Vagina (tissue), 2 donors: Measurements from ENCODE around the gene IQCF6. TPM values are rescaled to one million over a fixed set of nuclear protein-coding genes. Genes with fewer than 3 reads are reported as not detected.

Experiments
- DNase-seq, 2 donors: peaks; one replicate each; pipeline ENCODE4 v3.0.0-alpha.2; 2017; ENCODE audit errors: extremely low spot score in 2 of 2
- H3K27ac ChIP-seq: fragments of 200-600 bp; sonication (generic); one replicate; pipeline ENCODE4 v1.5.1; 2019
- H3K27me3 ChIP-seq: fragments of 200-600 bp; sonication (generic); one replicate; pipeline ENCODE4 v1.5.1; 2019
- H3K36me3 ChIP-seq, 2 donors: fragments of 200-600 bp; sonication (generic); one replicate each; pipeline ENCODE4 v1.5.1; 2017 to 2019
- H3K4me1 ChIP-seq: fragments of 200-600 bp; sonication (generic); one replicate; pipeline ENCODE4 v1.5.1; 2019
- H3K4me3 ChIP-seq, 2 donors: fragments of 200-600 bp; sonication (generic); 1 replicate in 1 of 2; 2 replicates in 1 of 2; pipeline ENCODE4 v1.5.1; 2016 to 2019
- H3K9me3 ChIP-seq: fragments of 200-600 bp; sonication (generic); one replicate; pipeline ENCODE4 v1.5.1; 2019
- CTCF ChIP-seq, 3 experiments: fragments of 450-650 bp in 2 of 3; fragments of 200-600 bp in 1 of 3; sonication (generic) in 1 of 3; IDR thresholded peaks; one replicate each; pipeline ENCODE4 v1.5.1; 2017 to 2019; ENCODE audit warnings: antibody characterized with exemption in 3 of 3, mild to moderate bottlenecking in 2 of 3, moderate library complexity in 2 of 3
- POLR2A ChIP-seq, 2 donors: fragments of 450-650 bp; IDR thresholded peaks; one replicate each; pipeline ENCODE4 v1.6.1; 2017; ENCODE audit warnings: antibody characterized with exemption in 2 of 2, mild to moderate bottlenecking in 2 of 2, moderate library complexity in 2 of 2
- POLR2AphosphoS5 ChIP-seq, 2 donors: sonication (generic); formaldehyde crosslinking; IDR thresholded peaks; one replicate each; pipeline ENCODE4 v1.9.0; 2017; ENCODE audit warnings: antibody characterized with exemption in 2 of 2, mild to moderate bottlenecking in 2 of 2, low read depth in 1 of 2; ENCODE audit not compliant: insufficient read depth in 1 of 2
- intact Hi-C: fragments of 100-400 bp; cut with DNase I; formaldehyde crosslinking; loops from one replicate; pipeline ENCODE4 v1.15.1; 2023
- total RNA-seq: library from RNA; depleted of rRNA; stranded (reverse); fragments of >200 nt; gene quantifications from one replicate; pipeline ENCODE4 v1.2.3, GENCODE V29; 2016

Gene IQCF6
- total RNA-seq, 1 donor from 2014 or later: not detected

GRCh38 chr3:51735950-51736349, 43.1 kb downstream of the IQCF6 start:
- intact Hi-C loops: no loop called here
- Histone ChIP-seq H3K27ac (no peak overlapping the region), H3K27me3 (no peaks in the 10 kb centered on the region), H3K4me1 (no peaks in the 10 kb centered on the region), H3K9me3 (no peaks in the 10 kb centered on the region), H3K4me3 (no peak overlapping the region), H3K36me3 (no peaks in the 10 kb centered on the region)
- TF ChIP-seq POLR2AphosphoS5 (IDR thresholded peaks at IDR 0.05; ENCODE audit: insufficient read depth in 1 of 2, low read depth in 1 of 2) (no peak), CTCF (IDR thresholded peaks at IDR 0.05) (no peak), POLR2A (IDR thresholded peaks at IDR 0.05) (no peak)
- no peak for DNase-seq

- Histone ChIP-seq H3K27me3 (no peaks in the 10 kb centered on the region), H3K4me3 (no peak overlapping the region), H3K9me3 (no peaks in the 10 kb centered on the region), H3K4me1 (no peaks in the 10 kb centered on the region), H3K27ac (no peak overlapping the region), H3K36me3 (no peaks in the 10 kb centered on the region)
- no peak for TF ChIP-seq POLR2AphosphoS5 (IDR thresholded peaks at IDR 0.05; ENCODE audit: insufficient read depth in 1 of 2, low read depth in 1 of 2)
- no peak for TF ChIP-seq POLR2A (IDR thresholded peaks at IDR 0.05)
- no peak for TF ChIP-seq CTCF (IDR thresholded peaks at IDR 0.05)
- intact Hi-C loops: no loop called here
- DNase-seq: no peak
Measured at GRCh38 chr3:51735039-51735438, 44.0 kb downstream of the IQCF6 start.

- no peak for TF ChIP-seq POLR2AphosphoS5 (IDR thresholded peaks at IDR 0.05; ENCODE audit: insufficient read depth in 1 of 2, low read depth in 1 of 2)
- no peak for TF ChIP-seq CTCF (IDR thresholded peaks at IDR 0.05)
- Histone ChIP-seq H3K4me3 (no peak overlapping the region), H3K4me1 (no peaks in the 10 kb centered on the region), H3K36me3 (no peaks in the 10 kb centered on the region), H3K27ac (no peak overlapping the region), H3K9me3 (no peaks in the 10 kb centered on the region), H3K27me3 (no peaks in the 10 kb centered on the region)
- intact Hi-C loops: no loop called here
- DNase-seq: no peak
Measured at GRCh38 chr3:51734572-51734907, 44.5 kb downstream of the IQCF6 start.

- TF ChIP-seq CTCF (IDR thresholded peaks at IDR 0.05) (no peak), POLR2AphosphoS5 (IDR thresholded peaks at IDR 0.05; ENCODE audit: insufficient read depth in 1 of 2, low read depth in 1 of 2) (no peak), POLR2A (IDR thresholded peaks at IDR 0.05) (no peak)
- no peak overlapping the region for H3K4me3 ChIP-seq
- no peaks in the 10 kb centered on the region for H3K4me1 ChIP-seq
- H3K27ac ChIP-seq: no peak overlapping the region
- no peaks in the 10 kb centered on the region for H3K27me3 ChIP-seq
- H3K9me3 ChIP-seq: no peaks in the 10 kb centered on the region
- intact Hi-C loops: no loop called here
- no peaks in the 10 kb centered on the region for H3K36me3 ChIP-seq
- DNase-seq: no peak
Measured at GRCh38 chr3:51733859-51734571, 45.0 kb downstream of the IQCF6 start.

GRCh38 chr3:51729042-51729633, 49.9 kb downstream of the IQCF6 start:
- TF ChIP-seq POLR2AphosphoS5 (IDR thresholded peaks at IDR 0.05; ENCODE audit: insufficient read depth in 1 of 2, low read depth in 1 of 2) (no peak), POLR2A (IDR thresholded peaks at IDR 0.05) (no peak), CTCF (IDR thresholded peaks at IDR 0.05) (no peak)
- Histone ChIP-seq H3K27me3 (no peaks in the 10 kb centered on the region), H3K36me3 (no peaks in the 10 kb centered on the region), H3K4me1 (no peaks in the 10 kb centered on the region), H3K9me3 (no peaks in the 10 kb centered on the region), H3K27ac (no peak overlapping the region), H3K4me3 (no peak overlapping the region)
- intact Hi-C loops: no loop called here
- no peak for DNase-seq
